GM12873 (cell line): ENCODE results near the gene PGK2.

Experiments
- TF ChIP-seq, protein P1 (sequence below): IDR thresholded peaks from 2 replicates; pipeline ENCODE4 v1.5.1; 2012; ENCODE audit warnings: low read depth, mild to moderate bottlenecking, moderate library complexity, low read length, control low read depth; ENCODE audit not compliant: insufficient read depth; ENCODE audit errors: missing control alignments

Gene PGK2

DNA sequence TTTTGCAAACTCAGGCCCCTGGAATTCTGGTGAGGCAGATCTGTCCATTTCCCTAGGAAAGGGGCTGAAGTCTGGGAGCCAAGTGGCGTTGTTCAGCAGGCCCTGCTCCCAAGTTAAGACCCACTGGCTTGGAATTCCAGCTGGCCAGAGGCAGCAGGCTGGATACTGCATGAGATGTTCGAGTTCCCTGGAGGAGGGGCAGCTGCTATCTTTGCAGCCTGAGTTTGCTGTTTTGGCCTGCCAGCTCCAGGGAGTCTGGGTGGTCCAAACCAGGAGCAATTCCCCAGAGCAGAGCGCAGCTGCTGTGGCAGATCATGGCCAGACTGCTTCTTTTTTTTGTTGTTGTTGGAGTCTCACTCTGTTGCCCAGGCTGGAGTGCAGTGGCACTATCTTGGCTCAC is 18.2 kb upstream of the PGK2 start:
- TF ChIP-seq, protein P1, sequence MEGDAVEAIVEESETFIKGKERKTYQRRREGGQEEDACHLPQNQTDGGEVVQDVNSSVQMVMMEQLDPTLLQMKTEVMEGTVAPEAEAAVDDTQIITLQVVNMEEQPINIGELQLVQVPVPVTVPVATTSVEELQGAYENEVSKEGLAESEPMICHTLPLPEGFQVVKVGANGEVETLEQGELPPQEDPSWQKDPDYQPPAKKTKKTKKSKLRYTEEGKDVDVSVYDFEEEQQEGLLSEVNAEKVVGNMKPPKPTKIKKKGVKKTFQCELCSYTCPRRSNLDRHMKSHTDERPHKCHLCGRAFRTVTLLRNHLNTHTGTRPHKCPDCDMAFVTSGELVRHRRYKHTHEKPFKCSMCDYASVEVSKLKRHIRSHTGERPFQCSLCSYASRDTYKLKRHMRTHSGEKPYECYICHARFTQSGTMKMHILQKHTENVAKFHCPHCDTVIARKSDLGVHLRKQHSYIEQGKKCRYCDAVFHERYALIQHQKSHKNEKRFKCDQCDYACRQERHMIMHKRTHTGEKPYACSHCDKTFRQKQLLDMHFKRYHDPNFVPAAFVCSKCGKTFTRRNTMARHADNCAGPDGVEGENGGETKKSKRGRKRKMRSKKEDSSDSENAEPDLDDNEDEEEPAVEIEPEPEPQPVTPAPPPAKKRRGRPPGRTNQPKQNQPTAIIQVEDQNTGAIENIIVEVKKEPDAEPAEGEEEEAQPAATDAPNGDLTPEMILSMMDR = no peak

DNA sequence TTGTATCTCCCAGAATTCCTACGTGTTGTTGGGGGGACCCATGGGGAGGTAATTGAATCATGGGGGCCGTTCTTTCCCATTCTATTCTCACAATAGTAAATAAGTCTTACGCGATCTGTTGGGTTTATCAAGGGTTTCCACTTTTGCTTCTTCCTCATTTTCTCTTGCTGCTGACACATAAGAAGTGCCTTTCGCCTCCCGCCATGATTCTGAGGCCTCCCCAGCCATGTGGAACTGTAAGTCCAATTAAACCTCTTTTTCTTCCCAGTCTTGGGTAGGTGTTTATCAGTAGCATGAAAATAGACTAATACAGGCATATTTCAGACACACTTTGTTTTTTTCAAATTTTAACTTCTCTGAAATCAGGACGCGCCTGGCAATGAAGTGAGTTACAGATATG is 14.4 kb upstream of the PGK2 start:
- TF ChIP-seq, protein P1 = no peak

DNA sequence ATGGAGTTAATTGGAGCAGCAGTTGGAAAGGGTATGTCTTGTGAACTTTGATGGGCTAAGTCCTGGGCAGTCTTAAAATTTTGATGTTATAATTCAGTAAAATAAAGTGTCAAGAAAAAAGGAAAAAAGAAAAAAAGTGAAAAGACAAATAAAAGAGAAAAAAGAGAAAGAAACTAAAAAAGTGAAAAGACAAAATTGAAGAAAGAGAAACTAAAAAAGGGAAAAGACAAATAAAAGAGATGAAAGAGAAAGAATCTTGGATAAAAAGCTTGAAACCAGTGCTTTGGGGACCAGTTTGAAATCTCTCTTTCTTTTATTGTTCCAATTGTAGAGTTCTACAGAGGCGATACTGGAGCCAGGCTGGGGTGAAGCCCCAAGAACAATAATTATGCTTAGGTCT is 12.0 kb upstream of the PGK2 start:
- TF ChIP-seq, protein P1 = no peak

DNA sequence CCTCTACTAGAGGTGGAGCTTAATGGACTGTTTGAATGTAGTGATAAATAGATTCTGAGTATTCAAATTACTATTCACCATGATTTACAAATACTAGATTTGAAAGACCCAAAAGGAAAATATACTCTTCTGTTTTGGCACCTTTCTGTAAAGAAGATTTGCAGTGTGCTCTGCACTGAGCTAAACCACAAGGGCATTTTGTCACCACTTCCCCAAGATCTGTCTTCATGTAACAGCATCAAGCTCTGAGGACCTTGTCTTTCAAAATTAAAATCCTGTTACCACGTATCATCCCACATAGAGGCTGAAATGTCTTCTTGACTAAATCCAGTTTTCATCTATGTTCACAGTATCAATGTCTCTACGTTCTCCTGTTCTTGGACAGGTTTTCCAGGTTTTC is 3.3 kb upstream of the PGK2 start:
- TF ChIP-seq, protein P1 = no peak

DNA sequence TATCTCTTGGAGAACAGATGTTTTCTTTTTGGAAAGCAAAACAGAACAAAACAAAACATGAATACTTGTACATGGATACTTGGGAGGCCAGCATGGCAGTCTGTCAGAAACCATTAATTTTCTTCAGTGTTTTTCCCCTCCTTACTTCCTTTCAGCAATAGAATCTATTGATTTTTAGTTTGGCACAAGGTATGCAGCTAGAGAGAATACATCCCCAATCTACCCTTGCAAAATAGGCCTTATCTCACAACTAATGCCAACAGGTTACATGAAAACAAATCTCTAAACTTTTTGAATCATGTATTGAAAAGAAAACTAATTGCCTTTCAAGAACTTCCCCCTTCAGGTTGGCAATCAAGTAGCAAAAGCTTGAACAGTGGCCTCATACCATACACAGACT is 2.8 kb downstream of the PGK2 start:
- TF ChIP-seq, protein P1 = no peak

DNA sequence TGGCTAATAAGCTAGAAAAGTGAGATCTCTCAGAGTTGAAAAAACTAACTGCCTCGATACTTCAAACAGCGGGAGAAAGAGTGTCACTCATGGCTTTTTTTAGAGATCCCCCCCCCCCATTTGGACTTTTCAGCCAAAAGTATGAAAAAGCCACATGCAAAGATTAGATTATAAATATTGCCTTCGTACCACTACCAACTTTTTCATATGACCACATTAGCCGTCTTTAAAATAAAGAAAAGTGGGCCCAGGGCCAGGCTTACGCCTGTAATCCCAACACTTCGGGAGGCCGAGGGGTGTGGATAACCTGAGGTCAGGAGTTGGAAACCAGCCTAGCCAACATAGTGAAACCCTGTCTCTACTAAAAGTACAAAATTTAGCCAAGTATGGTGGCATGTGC is 4.4 kb downstream of the PGK2 start:
- TF ChIP-seq, protein P1 = no peak

DNA sequence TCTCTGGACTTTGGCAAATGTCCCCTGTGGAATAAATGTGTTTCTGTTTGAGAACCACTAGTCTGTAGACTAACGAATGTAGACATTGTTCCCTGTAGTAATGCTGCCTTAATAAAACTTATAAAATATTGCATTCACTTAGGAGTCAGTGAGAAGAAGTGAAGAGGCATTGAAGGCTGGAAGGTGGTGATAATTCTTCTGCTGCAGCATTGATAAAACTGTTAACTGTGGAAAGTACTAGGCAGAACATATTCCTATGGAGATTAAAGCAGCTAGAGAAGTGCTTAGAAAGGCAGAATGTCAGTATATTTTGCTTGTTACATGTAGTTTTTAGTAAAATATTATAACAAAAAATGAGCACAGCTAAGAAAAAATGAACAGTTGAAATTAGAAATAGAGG is 4.8 kb downstream of the PGK2 start:
- TF ChIP-seq, protein P1 = no peak

DNA sequence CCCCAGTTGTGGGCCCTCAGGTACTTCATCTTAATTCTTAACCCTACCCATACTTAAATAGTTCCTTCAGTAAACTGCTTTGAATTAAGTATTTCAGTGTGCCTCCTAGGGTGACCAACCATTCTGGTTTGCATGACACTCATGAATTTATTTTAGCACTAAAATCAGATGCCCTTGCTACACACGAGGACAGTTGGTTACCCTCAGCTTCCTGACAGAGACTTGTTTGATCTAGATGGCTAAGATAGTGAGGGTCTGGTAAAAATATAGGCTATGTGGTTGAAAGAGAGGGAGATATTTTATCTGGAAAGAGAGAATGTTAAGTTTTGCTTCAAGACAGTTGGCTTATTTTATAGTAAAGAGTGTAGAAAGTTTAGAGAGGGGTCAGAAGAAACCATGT is 10.6 kb downstream of the PGK2 start:
- TF ChIP-seq, protein P1 = no peak
